ENCODE results near the gene CGB3.
"Not testable (repeated sequence)": the region's sequence is repeated elsewhere in the genome, so short reads cannot be mapped to it uniquely, and the experiment has no call there.

Gene CGB3

DNA sequence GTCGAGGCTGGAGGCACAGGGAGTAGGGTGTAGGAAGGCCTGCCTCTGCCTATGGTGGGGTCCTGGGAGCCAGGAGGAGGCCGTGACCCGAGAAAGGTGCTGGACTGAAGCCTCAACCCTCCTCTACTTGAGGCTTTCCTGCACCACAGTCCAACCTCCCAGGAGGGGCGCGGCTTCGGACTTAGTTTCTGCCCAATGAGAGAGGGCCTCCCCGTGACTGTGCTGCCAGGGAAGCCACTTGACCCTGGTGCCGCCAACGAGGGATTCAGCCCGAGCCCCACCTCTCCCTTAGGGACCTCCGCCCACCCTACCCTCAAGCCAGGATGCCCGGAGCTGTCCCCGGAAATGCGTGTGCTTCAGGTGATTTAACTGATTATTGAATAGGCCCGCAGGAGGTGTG is at the start of gene CGB3:
CGB3 (minus strand) TSS at position 101 of the 400 bp plus-strand sequence. CDS start 362 bp downstream, outside the sequence.
- not testable (repeated sequence) for DNase-seq (ENCODE audit: extremely low read depth in 1 of 2, low read depth in 1 of 2)

DNA sequence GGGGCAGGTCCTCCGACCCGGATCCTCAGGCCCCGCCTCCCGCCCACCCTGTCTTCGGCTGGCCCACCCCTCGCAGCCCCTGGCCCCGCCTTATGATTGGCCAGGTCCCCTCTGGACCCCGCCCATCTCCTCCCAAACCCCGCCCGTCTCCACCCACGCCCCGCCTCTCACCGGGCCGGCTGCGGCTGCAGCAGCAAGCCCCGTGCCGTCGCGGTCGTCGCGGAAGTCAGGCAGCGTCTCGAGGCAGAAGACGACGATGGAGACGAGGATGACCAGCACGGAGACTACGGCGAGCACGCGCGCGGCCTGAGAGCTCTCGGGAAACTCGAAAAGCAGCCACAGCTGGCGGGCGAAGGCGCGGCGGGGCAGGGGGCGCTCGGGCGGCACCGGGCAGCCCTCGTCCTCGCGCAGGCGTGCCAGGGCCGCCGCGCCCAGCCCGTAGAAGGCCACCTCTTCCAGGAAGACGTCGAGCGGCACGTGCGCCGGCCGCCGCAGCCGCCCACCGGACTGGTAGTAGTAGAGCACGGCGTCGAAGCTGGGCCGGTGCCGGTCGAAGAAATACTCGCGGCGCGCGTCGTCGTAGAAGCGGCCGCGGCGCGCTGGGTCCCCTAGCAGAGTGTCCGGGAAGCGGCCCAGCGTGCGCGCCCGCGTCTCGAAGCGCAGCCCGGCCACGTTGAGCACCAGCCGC is 47.9 kb upstream of the CGB3 start:
- DNase-seq (ENCODE audit: extremely low read depth in 1 of 2, low read depth in 1 of 2): no peak

DNA sequence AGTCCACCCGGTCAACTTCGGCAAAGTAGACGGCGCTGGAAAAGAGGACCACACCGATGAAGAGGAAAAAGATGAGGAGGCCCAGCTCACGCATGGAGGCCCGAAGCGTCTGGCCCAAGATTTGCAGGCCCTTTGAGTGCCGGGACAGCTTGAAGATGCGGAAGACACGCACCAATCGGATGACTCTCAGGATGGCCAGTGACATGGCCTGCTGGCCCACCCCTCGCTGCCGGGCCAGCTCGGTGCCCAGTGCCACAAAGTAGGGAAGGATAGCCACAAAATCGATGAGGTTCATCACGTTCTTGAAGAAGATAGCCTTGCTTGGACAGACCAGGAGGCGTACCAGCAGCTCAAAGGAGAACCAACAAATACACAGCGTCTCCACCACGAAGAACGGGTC is 46.3 kb upstream of the CGB3 start:
- no peak for DNase-seq (ENCODE audit: extremely low read depth in 1 of 2, low read depth in 1 of 2)

DNA sequence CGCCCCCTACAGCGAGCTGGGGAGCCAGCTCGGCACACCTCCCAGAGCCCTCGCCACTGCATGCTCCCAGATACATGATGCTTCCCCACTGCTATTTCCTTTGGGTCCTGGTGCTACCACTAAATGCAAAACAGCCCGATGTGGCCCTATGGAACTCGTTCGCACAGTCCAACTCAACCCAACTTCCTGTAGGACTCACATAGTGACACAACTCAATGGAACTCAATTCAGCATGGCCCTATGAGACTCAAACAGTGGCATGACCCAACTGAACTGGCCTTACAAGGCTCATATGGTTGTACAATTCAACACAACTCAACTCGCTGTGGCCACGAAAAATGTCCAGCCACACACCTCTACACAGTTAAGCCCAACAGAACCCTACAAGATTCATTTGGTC is 44.9 kb upstream of the CGB3 start:
- DNase-seq (ENCODE audit: extremely low read depth in 1 of 2, low read depth in 1 of 2): no peak

DNA sequence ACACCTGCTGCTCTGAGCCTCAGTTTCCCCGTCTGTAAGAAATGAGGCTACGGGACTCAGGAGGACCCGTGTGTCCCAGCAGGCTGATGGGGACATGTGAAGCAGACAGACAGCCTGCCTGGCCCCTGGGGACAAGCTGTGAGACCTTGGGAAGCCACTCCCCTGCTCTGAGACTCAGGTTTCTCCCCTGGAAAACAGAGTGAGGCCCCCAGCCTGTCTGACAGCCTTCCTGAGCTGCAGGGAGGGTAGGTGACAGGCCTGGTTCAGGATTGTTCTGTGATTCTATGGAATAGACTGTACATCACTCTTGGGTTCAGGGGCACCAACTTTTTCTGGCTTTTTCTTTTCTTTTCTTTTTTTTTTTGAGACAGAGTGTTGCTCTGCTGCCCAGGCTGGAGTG is 43.4 kb upstream of the CGB3 start:
- DNase-seq (ENCODE audit: extremely low read depth in 1 of 2, low read depth in 1 of 2): no peak

DNA sequence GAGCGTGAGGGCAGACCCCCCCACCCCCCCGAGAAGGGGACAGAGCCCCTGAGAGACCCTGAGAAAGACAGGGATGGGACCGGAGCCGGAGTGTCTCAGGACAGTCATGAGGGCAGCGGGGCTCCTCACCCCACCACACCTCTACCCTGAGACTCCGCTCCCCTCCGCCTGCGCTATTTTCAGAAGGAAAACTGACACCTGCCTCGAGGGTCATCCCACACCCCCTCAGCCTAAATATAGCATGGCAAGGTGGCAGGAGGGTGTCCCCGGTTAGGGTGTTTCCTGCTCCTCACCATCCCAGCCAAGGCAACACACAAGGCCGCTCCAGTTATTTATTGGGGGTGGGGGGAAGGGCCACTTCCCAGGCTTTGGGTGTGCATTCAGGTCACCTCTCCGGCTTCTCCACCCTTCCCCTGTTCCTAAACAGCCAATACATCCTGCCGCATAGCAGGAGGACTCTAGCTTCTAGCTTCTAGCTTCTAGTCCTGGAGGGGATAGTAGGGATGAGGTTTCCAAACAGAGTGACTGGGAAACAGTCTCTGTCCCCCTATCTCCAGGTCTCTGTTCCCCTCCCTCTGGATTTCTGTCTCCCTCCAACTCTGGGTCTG is 41.9 kb upstream of the CGB3 start:
- DNase-seq (ENCODE audit: extremely low read depth in 1 of 2, low read depth in 1 of 2): no peak

DNA sequence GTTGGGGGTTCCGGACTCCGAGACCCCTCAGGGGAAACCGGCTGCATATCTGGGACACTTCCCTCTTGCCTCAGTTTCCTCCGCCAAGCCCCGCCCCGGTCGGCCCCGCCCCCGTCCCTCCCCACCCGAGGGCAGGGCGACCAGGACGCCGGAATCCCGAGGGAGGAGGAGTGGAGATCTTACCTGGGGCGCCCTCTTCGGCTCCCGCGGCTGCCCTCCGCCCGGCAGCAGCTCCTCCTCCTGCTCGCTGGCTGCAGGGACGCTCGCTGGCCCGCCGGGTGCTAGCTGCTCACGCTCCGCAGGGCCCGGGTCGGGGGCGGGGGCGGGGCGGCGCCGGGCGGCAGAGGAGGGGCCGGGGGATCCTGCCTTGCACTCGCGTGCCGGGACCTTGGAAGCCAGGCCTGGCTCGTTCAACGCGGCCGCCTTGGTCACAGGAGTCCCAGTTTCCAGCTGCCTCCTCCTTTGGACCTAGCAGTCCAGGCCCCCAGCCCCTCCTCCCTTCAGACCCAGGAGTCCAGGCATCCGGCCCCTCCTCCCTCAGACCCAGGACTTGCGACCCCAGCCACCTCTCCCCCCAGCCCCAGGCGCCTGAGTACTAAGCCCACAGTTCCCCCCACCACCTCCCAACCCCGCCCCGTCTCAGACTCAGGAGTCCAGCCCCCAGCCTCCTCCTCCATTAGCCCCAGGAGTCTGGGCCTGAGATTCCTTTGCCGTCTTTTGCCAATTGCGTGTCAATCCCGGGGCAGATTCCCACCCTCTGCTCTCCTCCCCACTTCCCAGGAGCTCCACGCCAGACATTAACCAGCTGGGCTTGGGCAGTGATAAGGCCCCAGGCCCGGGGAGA is 40.9 kb upstream of the CGB3 start, which contains the start of gene NTF4:
NTF4 (minus strand) TSS at position 51 of the 844 bp plus-strand sequence. CDS start 2,821 bp downstream, outside the sequence.
- no peak for DNase-seq (ENCODE audit: extremely low read depth in 1 of 2, low read depth in 1 of 2)

DNA sequence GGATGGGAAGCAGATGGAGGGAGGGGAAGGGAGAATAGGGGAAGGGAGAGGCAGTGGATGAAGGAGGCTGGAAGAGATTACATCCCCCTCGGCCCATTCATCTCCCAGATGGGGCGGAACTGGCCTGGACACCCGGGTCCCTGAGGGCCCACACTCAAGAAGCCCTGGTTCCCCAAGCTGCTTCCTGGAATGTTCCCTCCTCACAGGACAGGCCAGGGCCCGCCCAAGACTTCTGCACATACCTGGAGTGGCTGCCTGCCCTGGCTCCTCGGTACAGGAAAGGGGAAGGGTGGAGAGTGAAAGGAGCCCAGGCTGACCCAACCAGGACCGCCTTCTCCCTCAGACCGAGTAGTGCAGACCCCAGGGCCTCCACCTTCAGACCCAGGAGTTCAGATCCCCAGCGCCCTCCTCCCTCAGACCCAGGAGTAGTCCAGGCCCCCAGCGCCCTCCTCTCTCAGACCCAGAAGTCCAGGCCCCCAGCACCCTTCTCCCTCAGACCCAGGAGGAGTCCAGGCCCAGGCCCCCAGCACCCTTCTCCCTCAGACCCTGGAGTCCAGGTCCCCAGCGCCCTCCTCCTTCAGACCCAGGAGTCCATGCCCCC is 40.0 kb upstream of the CGB3 start:
- DNase-seq (ENCODE audit: extremely low read depth in 1 of 2, low read depth in 1 of 2): no peak

DNA sequence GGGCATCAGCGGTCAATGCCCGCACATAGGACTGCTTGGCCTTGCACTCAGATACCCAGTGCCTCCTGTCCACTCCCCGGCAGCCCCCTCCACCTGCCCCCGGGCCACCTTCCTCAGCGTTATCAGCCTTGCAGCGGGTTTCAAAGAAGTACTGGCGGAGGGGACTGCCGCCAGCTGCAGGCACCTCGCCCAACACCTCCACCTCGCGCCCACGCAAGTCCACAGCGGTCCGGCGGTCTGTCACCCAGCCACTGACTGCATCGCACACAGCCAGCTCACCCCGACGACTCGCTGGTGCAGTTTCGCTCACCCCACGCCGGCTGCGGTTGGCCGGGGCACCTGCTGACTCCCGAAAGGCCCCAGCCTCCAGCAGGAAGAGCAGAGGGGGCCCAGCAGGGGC is 37.3 kb upstream of the CGB3 start:
- no peak for DNase-seq (ENCODE audit: extremely low read depth in 1 of 2, low read depth in 1 of 2)

DNA sequence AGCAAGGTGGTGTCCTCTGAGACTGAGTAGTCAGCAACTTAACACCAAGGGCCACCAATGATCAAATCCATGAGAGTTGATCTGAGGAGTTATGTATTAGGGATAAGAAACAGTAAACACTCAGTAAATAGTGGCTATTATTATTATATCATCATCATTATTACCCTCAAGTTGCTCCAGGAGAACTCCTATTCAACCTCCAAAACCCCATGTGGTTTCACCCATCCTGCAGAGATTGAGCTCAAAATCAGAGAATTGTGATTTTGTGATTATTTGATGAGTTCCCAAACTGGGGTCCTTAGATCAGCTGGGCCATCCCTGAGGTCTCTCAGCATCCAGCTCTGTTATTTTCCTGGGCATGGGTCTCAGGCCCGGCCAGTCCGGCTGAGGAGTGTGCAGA is 36.9 kb upstream of the CGB3 start:
- no peak for DNase-seq (ENCODE audit: extremely low read depth in 1 of 2, low read depth in 1 of 2)

DNA sequence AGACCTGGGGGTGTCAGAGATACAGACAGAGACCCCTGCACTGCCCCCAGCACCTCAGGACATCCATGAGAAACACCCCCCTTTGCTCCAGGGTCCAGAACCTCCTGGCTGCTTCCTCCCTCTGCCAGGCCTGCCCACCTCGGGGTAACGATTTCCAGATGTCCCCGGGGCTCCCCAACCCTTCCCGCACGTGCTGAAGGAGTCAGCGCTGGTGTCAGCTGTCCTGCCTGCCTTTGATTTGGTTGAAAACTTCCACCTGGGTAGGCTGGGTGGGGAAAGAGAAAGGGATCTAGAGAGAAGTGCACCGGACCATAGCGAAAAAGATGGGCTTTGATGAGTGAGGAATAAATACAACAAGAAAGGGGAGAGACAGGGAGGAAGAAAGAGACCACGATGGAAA is 34.9 kb upstream of the CGB3 start:
- DNase-seq (ENCODE audit: extremely low read depth in 1 of 2, low read depth in 1 of 2): no peak

DNA sequence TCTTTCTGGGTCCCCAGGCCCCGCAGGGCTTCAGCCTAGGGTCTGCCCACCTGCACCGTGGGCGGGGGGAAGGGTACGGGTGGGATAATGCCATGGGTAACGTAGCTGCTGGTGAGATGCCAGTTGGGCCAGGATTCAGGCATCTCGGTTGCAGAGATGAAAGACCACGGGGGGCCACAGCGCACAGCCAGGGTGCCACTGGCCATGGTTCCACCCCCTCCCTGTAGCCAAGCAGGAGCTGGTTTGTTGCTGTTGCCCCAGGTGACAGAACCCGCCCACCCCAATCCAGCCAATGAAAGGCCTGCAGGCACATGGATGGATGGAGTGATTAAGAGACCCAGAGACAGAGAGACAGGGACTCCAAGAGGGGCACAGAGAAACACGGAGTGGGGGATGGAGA is 34.4 kb upstream of the CGB3 start:
- DNase-seq (ENCODE audit: extremely low read depth in 1 of 2, low read depth in 1 of 2): no peak

DNA sequence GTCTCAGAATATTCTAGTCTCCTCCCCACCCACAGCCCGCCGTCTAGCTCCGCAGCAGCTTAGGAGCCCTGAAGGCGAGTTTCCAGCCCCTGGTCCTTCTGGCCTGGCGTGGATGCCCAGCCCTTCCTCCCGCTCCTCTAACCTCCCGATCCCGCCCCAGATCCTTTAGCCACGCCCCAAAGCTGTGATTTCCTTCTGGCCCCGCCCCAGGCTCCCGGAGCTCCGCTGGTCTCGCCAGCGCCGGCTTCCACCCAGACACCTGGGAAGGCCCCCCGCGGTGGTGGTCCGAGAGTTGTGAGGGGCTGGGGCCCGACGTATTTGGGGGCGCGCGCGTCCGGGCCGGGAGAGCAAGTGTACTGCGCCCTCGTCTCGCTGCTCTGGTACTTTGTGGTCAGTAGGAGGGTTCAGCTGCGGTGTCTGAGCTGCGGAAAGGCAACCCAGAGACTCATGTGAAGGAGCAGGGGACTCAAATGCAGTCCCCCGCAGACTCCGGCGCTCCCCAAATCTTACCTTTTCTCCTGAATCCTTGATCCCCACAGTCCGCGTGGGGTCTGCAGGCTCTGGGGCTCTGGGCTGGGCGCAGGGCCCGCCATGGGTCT is 33.6 kb upstream of the CGB3 start, which contains the start of gene CGB7:
CGB7 (minus strand) TSS at position 114 of the 599 bp plus-strand sequence. CDS start 2,374 bp downstream, outside the sequence.
- DNase-seq (ENCODE audit: extremely low read depth in 1 of 2, low read depth in 1 of 2): no peak

DNA sequence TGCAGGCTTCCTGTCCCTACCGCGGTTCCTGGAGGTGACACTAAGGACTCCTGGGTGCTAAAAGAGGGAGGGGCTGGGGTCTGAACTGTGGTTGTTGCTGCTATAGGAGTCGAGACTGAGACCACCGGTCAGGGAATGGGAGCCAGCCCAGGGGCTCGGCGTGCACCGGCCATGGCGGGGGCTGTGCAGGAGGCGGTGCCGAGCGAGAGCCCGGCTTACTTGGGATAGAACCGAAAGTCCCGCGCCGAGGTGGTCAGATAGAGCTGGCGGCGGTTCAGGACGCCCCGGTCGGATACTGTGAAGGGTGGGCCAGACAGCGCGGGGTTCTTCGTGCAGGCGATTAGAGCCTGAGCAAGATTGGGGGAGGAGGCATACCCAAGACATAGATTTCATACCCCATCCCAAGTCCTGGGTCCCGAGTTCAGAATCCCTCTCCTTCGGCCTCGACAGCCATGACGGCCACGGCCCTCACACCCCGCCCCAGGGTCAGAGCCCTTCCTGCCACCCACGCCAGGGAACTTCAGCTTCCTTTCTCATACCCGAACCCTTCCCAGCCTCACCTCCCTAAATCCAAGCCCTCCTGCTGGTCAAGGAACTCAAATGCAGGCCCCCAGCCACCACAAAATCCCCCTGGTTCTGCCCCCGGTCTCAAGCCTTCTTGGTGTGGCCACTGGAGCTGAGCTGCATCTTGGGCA is 32.9 kb upstream of the CGB3 start:
- DNase-seq (ENCODE audit: extremely low read depth in 1 of 2, low read depth in 1 of 2): not testable (repeated sequence)

DNA sequence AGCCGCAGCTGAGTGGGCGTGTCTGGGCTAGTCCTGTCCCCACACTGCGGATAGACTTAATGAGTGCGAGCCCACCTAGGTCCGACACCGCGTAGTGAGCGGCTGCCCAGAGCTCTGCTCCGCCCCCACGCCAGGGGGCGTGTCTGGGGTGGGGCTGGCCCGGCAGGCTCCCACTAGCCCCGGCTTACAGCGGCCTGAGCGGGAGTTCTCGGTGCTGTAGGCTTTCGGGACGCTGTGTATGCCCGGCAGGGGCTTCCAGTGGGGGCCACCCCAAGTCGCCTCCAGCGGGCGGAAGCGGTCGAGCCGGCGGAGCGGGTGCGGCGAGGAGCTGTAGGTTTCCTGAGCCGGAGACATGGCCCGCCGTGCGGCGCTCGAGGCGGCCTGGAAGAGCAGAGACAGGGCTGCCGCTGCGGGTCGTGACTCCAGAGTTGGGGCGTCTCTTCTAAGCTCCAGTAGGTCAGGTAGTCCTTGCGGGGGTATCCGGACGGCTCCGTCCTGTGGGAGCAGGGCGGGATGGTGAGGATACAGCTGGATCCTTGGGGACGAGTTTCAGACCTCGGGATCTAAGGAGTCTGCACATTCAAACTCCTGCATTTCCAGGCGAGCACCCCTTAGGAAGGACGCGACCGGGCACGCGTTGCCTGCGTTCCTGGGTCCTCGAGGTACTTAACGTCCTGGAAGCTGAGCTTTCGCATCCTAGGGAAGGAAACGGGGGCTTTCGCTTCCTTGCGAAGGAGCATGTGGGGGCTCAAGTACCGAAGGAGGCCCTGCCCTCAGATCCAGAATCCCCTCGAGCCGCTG is 32.2 kb upstream of the CGB3 start:
- DNase-seq (ENCODE audit: extremely low read depth in 1 of 2, low read depth in 1 of 2): no peak

DNA sequence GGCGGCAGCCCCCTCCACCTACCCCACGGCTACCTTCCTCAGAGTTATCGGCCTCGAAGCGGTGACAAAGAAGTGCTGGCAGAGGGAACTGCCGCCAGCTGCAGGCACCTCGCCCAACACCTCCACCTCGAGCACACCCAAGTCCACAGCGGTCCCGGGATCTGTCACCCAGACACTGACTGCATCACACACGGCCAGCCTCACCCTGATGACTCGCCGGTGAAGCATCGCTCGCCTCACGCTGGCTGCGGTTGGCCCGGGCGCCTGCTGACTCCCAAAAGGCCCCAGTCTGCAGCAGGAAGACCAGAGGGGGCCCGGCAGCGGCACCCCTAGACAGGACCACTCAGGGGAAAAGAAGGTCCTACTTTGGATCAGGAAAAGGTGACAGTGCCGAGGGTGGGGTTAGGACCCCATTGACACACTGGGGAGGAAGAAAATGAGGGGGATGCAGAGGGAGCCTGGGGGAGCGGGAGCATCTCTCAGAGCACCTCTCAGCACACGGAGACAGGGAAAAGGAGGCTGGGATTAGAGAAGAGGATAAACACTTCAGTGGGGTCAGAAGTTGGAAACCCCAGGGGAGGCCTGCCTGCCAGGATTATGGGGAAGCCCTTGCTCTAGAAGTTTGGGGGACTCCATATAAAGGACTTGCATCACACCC is 26.4 kb upstream of the CGB3 start:
- not testable (repeated sequence) for DNase-seq (ENCODE audit: extremely low read depth in 1 of 2, low read depth in 1 of 2)

DNA sequence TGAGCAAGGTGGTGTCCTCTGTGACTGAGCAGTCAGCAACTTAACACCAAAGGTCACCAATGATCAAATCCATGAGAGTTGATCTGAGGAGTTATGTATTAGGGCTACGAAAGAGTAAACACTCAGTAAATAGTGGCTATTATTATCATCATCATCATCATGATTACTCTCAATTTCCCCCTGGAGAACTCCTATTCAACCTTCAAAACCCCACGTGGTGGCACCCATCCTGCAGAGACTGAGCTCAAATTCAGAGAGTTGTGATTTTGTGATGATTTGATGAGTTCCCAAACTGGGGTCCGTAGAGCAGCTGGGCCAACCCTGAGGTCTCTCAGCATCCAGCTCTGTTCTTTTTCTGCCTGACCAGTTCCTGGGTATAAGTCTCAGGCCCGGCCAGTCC is 25.7 kb upstream of the CGB3 start:
- not testable (repeated sequence) for DNase-seq (ENCODE audit: extremely low read depth in 1 of 2, low read depth in 1 of 2)

DNA sequence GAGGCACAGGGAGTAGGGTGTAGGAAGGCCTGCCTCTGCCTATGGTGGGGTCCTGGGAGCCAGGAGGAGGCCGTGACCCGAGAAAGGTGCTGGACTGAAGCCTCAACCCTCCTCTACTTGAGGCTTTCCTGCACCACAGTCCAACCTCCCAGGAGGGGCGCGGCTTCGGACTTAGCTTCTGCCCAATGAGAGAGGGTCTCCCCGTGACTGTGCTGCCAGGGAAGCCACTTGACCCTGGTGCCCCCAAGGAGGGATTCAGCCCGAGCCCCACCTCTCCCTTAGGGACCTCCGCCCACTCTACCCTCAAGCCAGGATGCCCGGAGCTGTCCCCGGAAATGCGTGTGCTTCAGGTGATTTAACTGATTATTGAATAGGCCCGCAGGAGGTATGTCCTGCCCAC is 24.9 kb upstream of the CGB3 start, which contains the start of gene CGB8:
CGB8 (minus strand) TSS at position 101 of the 400 bp plus-strand sequence. CDS start 372 bp downstream, outside the sequence.
- not testable (repeated sequence) for DNase-seq (ENCODE audit: extremely low read depth in 1 of 2, low read depth in 1 of 2)

DNA sequence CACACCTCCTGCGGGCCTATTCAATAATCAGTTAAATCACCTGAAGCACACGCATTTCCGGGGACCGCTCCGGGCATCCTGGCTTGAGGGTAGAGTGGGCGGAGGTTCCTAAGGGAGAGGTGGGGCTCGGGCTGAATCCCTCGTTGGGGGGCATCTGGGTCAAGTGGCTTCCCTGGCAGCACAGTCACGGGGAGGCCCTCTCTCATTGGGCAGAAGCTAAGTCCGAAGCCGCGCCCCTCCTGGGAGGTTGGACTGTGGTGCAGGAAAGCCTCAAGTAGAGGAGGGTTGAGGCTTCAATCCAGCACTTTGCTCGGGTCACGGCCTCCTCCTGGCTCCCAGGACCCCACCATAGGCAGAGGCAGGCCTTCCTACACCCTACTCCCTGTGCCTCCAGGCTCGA is 19.4 kb upstream of the CGB3 start, which contains the start of gene CGB5:
CGB5 (plus strand) TSS at position 301 of the 400 bp plus-strand sequence. CDS start 362 bp downstream, outside the sequence.
- not testable (repeated sequence) for DNase-seq (ENCODE audit: extremely low read depth in 1 of 2, low read depth in 1 of 2)
